ENCODE data around the gene NKAIN2.

- no peak for TF ChIP-seq ZNF274 (IDR thresholded peaks at IDR 0.05; ENCODE audit: low read depth, low read length)
- TF ChIP-seq YY1 (IDR thresholded peaks at IDR 0.05; ENCODE audit: extremely low read depth, insufficient replicate concordance, low read depth, low read length): no peak
- TF ChIP-seq CEBPB (IDR thresholded peaks at IDR 0.05; ENCODE audit: low read depth): no peak
- TF ChIP-seq CTCF (IDR thresholded peaks at IDR 0.05 in 2 of 3, conservative IDR thresholded peaks at IDR 0.05 in 1 of 3; ENCODE audit: borderline replicate concordance in 1 of 3, insufficient read depth in 1 of 3, low read depth in 2 of 3, low read length in 2 of 3): no peak
- no peak for TF ChIP-seq SIN3A (IDR thresholded peaks at IDR 0.05; ENCODE audit: low read depth)
- no peak for TF ChIP-seq REST (IDR thresholded peaks at IDR 0.05; ENCODE audit: low read depth)
Measured at GRCh38 chr6:124027392-124027791, 223.7 kb downstream of the NKAIN2 start.
